ENCODE results near the gene MFAP4.
A peak's percentile ranks its signal among the peaks of the same experiment; 100 is the strongest.

Gene MFAP4

GRCh38 chr17:19386974-19387920 lies at the start of gene MFAP4:
MFAP4 (minus strand) TSS chr17:19387190; CDS start chr17:19387155, 35 bp downstream.
- peak; percentile 79 for DNase-seq

GRCh38 chr17:19433727-19434340 lies 46.8 kb upstream of the MFAP4 start:
- no peak for DNase-seq

- no peak for DNase-seq
Observed at GRCh38 chr17:19433255-19433654, 46.3 kb upstream of the MFAP4 start.

- DNase-seq: no peak
Observed at GRCh38 chr17:19431691-19432090, 44.7 kb upstream of the MFAP4 start.

- no peak for DNase-seq
Observed at GRCh38 chr17:19426631-19427030, 39.6 kb upstream of the MFAP4 start.

GRCh38 chr17:19424934-19425868 lies 38.2 kb upstream of the MFAP4 start:
- DNase-seq: no peak

GRCh38 chr17:19421926-19422325 lies 34.9 kb upstream of the MFAP4 start:
- no peak for DNase-seq

- no peak for DNase-seq
Observed at GRCh38 chr17:19421219-19421618, 34.2 kb upstream of the MFAP4 start.

- DNase-seq: no peak
Observed at GRCh38 chr17:19418251-19418992, 31.4 kb upstream of the MFAP4 start.

- DNase-seq: no peak
Observed at GRCh38 chr17:19417611-19418010, 30.6 kb upstream of the MFAP4 start.

GRCh38 chr17:19415806-19416775 lies 29.1 kb upstream of the MFAP4 start:
- no peak for DNase-seq

GRCh38 chr17:19415311-19415710 lies 28.3 kb upstream of the MFAP4 start:
- DNase-seq: no peak

GRCh38 chr17:19414396-19415280 lies 27.6 kb upstream of the MFAP4 start:
- no peak for DNase-seq

GRCh38 chr17:19413761-19414160 lies 26.8 kb upstream of the MFAP4 start:
- no peak for DNase-seq

- DNase-seq: no peak
Observed at GRCh38 chr17:19412984-19413383, 26.0 kb upstream of the MFAP4 start.

GRCh38 chr17:19412510-19412909 lies 25.5 kb upstream of the MFAP4 start:
- no peak for DNase-seq

- no peak for DNase-seq
Observed at GRCh38 chr17:19411631-19412030, 24.6 kb upstream of the MFAP4 start.

GRCh38 chr17:19410875-19411620 lies 24.1 kb upstream of the MFAP4 start, which contains the start of gene RNF112:
RNF112 (plus strand) TSS chr17:19411232; CDS start chr17:19411409, 177 bp downstream.
- peak; percentile 16 for DNase-seq

- no peak for DNase-seq
Observed at GRCh38 chr17:19410091-19410490, 23.1 kb upstream of the MFAP4 start.
